Measurements from ENCODE around the gene FGF19.

Gene FGF19

GRCh38 chr11:69703768-69704507, at the start of gene FGF19:
TSS of gene FGF19 (minus strand) at chr11:69704022. CDS start at chr11:69703876, 146 bp downstream.
- no peak for DNase-seq (ENCODE audit: low spot score)

GRCh38 chr11:69752890-69753289, 49.1 kb upstream of the FGF19 start:
- DNase-seq (ENCODE audit: low spot score), result no peak

DNA sequence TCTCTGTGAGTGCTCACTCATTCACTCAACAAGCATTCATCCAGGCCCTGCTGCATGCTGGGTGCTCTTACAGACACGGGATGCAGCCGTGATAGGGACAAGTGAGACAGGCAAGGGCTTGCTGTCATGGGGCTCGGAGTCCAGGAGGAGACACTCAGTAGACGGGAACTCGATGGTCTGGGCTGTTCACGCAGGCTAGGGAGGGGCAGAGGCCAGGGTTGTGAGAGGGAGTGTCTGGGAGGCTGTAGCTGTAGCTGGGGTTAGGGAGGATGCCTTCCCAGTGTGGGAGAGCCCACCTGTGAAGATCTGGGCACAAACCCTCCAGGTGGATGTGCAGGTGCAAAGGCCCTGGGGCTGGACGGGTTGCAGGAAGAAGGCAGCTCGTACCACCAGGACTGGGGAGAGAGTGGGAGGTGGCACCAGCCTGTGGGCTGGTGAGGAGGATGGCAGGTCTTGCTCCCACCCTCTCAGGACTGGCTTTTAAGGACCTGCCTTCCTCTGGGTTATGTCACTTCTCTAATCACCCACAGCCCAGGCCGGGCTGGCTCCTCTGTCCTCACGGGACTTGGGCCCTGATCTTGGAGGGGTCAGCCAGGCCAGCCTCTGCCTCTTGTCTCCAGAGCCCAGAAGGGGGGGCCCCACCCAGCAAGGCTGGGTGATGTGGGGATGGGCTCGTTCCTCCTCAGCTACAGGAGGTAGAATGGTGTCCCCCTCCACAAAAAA, 47.2 kb upstream of the FGF19 start:
- no peak for DNase-seq (ENCODE audit: low spot score)

GRCh38 chr11:69750108-69750850, 46.5 kb upstream of the FGF19 start:
- DNase-seq (ENCODE audit: low spot score), result no peak

DNA sequence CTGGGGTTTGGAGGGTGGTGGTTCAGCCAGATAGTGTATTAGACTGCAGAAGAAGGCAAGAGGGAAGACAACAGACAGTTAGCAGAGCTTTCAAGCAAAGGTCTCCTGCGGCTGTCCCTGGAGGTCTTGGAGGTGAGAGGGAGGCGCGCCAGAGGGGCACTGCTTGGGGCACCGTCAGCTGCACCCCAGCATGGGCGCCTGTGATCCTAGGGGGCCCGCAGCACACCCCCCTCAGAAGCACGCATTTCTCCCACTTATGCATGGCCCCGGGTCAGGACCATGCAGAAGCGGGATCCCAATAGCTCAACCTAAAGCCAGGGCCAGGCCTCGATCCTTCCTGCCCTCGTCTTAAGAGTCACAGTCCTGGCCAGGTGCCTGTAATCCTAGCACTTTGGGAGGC, 44.8 kb upstream of the FGF19 start:
- no peak for DNase-seq (ENCODE audit: low spot score)

DNA sequence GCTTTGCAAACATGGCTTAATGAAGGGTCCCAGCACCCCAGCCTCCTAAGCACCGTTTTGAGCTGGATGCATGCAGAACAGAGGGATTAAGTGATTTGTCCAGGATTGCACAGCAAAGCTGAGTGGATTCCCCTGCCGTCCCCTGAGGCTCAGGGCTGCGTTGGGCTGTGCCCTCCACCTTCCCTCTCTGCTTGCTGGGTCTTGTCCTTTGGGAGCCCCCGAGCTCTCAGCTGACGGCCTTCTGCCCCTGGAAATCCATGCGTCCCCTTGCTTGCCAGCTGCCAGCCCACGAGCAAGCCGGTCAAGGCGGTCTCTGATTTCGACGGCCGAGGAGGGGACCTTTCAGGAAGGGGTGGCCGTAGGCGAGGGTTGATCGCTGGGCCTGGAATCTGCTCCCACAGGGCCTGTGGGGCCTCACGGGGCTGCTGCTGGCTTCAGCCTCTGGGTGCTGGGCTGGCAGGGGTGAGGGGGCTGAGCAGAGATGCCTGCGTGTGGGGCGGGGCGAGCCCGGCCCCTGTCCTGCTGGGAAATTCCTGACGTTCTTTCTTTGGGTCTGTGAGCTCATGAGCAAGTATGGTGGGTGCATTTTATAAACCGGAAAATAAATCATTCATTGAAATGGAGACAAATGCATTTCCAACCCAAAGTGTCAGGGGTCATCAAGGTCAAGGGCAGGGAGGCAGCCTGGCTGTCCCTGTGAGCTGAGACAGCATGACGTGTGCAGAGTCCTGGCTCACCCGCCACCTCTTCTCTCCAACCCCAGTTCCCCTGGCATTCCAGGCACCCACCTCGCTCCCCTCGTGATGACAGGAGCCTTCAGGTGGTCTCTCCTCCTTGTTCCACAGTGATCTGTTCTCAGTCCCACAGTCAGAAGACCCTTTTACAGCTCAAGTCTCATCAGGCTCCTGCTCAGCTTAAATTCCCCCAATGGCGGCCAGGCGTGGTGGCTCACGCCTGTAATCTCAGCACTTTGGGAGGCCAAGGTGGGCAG, 43.2 kb upstream of the FGF19 start:
- no peak for DNase-seq (ENCODE audit: low spot score)

DNA sequence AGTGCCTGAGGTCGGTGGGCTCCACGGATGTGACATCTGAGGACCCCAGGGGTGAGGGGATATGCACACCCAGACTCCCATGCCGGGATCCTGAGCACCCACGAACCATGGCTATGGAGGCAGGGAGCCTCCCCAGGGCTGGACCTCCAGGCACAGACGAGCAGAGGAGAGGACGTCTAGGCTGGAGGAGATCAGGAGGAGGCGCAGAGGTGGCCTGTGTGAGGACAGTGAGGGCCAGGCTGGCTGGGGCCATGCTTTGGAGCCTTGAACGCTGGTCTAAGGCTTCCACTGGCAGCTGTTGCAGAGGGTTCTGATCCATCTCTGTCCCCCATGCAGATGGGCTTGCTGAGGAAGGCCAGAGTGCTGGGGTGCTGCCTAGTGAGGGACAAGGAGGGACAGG, 42.3 kb upstream of the FGF19 start:
- DNase-seq (ENCODE audit: low spot score), result no peak

DNA sequence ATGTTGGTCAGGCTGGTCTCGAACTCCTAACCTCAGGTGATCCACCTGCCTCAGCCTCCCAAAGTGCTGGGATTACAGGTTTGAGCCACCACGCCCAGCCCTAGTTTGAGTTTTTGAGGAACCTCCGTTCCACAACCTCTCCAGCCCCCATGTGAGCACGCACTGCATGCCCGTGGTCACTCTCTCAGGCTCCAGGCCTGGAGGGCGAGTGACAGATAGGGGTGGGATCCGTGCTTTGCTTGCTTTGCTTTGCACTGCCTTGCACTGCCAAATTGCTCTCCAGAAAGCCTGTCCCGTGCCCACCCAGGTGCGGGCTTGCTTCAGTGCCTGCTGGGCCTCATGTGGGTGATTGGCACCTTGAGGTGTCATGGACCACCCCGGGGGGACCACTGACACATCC, 41.4 kb upstream of the FGF19 start:
- no peak for DNase-seq (ENCODE audit: low spot score)

DNA sequence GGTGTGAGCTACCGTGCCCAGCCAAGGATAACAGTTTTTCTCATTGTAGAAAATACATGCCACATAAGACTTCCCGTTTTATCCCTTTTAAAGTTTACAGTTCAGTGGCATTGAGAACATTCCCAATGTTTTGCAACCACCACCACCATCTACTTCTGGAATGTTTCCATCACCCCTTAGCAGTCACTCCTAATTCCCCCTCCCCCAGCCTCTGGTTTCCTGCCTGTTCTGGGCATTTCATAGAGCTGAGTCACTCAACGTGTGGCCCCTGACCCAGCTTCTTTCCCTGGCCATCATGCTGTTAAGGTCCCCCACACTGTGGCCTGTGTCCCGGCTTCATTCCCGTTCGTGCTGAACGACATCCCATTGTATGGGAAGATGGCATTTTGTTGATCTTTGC, 40.6 kb upstream of the FGF19 start:
- DNase-seq (ENCODE audit: low spot score), result no peak

DNA sequence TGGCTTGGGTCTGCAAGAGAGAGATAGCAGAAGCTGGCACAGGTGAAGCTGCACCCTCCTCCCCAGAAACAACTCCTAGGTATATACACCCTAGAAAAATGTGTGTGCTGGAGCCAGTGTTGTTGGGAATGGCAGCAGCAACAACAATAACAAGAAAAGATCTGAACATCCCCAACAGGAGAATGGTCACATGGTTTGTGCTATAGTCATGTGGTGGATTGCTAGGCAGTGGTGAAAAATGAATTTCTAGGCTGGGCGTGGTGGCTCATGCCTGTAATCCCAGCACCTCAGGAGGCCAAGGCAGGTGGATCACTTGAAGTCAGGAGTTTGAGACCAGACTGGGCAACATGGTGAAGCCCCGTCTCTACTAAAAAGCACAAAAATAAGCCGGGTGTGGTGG, 31.0 kb upstream of the FGF19 start:
- DNase-seq (ENCODE audit: low spot score), result no peak

GRCh38 chr11:69734367-69734766, 30.5 kb upstream of the FGF19 start:
- DNase-seq (ENCODE audit: low spot score), result no peak

GRCh38 chr11:69732910-69733309, 29.1 kb upstream of the FGF19 start:
- DNase-seq (ENCODE audit: low spot score), result no peak

DNA sequence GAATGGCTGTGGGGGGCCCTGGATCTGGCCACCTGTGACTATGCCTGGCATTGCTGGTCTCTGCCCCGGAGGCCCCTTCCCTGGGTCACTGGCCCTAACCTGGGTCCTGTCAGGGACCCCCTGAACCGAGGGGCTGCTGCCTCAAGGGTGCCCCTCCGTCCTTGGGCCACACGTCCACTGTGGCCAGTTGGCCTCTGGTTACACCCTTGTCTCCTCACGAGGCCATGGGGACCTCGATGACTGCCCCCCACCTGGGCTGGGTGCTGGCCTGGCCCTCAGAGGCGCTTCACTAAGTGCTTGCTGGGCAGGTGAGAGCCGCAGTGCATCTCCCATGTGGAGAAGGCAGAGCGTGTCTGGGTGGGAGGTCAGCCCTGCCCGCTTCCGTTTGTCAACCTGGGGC, 27.3 kb upstream of the FGF19 start:
- no peak for DNase-seq (ENCODE audit: low spot score)

DNA sequence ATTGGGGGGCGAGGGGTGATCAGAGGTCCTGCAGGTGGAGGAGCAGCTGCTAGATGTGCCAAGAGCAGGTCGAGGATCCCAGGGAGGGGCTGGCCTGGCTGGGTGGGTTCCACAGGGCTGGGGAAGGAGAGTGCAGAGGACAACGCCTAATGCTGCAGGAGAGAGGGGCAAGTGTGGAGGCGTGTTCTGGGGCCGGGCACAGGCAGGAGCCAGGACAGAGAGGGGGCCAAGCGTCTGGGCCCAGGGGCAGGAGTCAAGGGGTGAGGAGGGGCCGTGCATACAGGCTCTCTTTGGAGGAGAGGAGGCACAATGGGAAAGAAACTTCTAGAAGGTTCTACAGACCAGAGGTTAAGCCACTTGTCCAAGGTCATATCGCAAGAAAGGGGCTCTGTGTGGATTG, 26.7 kb upstream of the FGF19 start:
- no peak for DNase-seq (ENCODE audit: low spot score)

GRCh38 chr11:69729252-69729651, 25.4 kb upstream of the FGF19 start:
- no peak for DNase-seq (ENCODE audit: low spot score)

DNA sequence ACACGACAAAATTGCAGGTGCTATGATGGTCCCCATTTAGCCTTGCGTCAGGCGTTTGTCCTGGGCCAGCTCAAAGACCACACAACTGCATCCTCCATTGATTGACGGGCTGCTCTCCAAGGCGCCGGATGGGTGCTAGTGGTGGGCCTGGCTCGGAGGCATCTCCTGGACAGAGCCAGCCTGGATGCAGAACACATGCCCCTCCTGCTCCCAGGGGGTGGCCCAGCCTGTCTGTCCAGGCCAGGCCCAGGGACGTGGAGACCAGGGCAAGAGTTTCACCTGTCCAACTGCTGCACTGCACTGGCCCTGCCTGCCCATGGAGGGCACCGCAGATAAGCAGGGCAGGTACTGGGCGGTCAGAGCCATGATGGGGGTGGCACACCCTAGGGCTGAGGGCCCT, 23.4 kb upstream of the FGF19 start:
- DNase-seq (ENCODE audit: low spot score), result no peak

GRCh38 chr11:69726481-69726880, 22.7 kb upstream of the FGF19 start:
- DNase-seq (ENCODE audit: low spot score), result no peak

DNA sequence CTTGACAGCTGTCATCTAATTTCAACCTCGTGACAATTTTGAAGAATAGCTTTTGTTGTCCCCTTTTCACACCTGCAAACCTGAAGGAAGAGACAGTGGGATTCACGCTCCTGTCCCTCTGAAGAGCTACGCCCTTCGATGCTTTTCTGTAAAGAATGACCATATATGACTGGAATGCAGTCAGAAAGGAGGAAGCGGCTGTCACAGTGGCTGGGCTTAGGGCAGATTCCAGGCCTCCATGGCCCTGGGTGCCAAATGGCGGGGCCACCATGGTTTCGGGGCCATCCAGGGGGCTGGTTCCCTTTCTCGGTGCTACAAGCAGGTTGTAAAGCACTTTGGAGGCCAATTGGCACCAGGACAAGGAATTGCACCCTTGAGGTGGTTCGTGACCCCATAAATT, 22.2 kb upstream of the FGF19 start:
- DNase-seq (ENCODE audit: low spot score), result no peak

DNA sequence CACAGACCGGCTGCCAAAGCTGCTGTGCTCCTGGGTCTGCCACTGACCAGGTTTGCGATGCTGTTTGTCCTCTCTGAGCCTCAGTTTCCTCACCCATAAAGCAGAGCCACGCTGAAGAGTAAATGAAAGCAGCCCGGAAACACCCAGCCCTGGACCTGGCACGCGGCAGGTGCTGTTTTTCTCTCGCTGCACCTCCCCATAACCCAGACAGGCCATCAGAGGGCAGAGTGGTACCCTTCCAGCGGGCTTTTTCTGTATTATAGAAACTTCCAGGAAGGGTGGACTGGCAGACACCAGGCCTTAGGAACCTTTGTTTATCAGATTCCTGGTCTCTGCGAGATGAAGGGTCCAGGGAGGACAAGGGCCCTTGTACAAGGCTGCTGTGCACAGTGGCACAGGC, 17.9 kb upstream of the FGF19 start:
- DNase-seq (ENCODE audit: low spot score), result no peak

- DNase-seq (ENCODE audit: low spot score), result no peak
Measured at GRCh38 chr11:69721106-69721505, 17.3 kb upstream of the FGF19 start.

DNA sequence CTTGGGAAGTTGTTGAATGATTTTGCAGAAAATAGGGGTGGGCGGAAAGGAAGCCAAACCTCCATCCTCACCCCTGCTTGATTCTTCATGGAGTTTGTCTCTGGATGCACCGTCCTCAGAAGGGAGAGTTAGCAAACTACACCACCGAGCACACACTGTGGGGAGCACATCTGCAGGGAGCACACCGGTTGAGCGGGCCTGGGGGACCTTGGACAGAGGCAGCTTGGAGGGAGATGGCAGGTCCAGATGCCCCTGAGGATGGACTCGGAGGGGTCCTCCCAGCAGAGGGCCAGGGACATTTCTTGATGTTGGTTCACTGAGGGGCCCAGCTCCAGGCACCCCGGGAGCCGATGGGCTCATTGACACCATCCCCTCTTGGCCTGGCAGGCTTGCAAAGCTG, 15.1 kb upstream of the FGF19 start:
- DNase-seq (ENCODE audit: low spot score), result no peak

GRCh38 chr11:69718147-69718546, 14.3 kb upstream of the FGF19 start:
- no peak for DNase-seq (ENCODE audit: low spot score)

Measured in Ammon's horn (tissue), 1 donor.